Activated naive CD8-positive, alpha-beta T cell treated with anti-CD3 and anti-CD28 coated beads, Interleukin-2, amount 50 U/mL, for 16 hours (primary cell): ENCODE results near the gene GPR32.
"Not testable (repeated sequence)": the region's sequence is repeated elsewhere in the genome, so short reads cannot be mapped to it uniquely, and the experiment has no call there.

Experiments
- DNase-seq: peaks from one replicate; pipeline ENCODE4 v3.0.0-alpha.2; 2020; ENCODE audit warnings: low read depth, low spot score

Gene GPR32

DNA sequence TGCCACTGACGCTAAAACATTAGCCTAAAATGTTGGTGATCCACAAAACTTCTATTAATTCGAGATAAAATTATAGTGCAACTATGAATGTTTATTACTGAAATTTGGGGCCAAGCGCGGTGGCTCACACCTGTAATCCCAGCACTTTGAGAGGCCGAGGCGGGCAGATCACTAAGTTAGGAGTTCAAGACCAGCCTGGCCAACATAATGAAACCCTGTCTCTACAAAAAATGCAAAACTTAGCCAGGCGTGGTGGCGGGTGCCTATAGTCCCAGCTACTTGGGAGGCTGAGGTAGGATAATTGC is 13.5 kb downstream of the GPR32 start:
- DNase-seq, result not testable (repeated sequence)

GRCh38 chr19:50784710-50785109 is 14.4 kb downstream of the GPR32 start:
- DNase-seq, result no peak

GRCh38 chr19:50785329-50785728 is 15.1 kb downstream of the GPR32 start:
- no peak for DNase-seq

DNA sequence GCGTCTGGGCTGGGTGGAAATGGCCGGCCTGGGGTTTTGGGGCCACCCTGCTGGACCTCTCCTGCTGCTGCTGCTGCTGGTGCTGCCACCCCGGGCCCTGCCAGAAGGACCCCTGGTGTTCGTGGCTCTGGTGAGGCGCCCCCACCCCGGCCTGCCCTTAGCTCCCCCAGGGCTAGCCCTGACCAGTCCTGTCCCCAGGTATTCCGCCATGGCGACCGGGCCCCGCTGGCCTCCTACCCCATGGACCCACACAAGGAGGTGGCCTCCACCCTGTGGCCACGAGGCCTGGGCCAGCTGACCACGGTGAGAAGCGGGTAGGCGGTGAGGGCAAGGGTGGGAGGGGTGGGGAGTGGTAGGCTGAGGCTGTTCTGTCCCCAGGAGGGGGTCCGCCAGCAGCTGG is 20.1 kb downstream of the GPR32 start, which contains the start of gene ACP4:
Gene ACP4, plus strand, starts transcription at position 20 of the 400 bp plus-strand sequence. Its CDS starts 0 bp downstream, at position 20.
- DNase-seq, result no peak

- no peak for DNase-seq
Measured at GRCh38 chr19:50790922-50791467, 20.7 kb downstream of the GPR32 start.

DNA sequence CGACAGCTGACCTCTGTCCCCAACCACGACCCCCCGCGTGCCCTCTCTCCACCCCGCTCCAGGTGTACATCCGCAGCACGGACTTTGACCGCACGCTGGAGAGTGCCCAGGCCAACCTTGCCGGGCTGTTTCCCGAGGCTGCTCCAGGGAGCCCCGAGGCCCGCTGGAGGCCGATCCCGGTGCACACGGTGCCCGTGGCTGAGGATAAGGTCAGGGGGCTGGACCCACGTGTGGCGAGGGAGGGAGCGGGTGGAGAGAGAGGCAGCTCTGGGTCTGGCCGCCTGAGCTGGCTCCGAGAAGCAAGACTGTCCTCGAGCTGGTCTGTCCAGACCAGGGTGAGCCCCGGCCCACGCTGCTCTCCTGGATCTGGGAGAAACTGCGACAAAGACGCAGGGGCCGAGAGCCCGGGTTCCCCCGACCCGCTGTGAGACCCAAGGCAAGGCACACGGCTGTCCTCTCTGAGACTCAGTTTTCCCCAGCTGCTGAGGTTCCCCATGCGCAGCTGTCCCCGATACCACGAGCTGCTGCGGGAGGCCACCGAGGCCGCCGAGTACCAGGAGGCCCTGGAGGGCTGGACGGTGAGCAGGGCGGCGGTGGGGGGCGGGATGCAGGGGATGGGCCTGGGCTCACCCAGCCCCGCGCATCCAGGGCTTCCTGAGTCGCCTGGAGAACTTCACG is 21.5 kb downstream of the GPR32 start:
- no peak for DNase-seq

- DNase-seq, result no peak
Measured at GRCh38 chr19:50792272-50793250, 22.3 kb downstream of the GPR32 start.

DNA sequence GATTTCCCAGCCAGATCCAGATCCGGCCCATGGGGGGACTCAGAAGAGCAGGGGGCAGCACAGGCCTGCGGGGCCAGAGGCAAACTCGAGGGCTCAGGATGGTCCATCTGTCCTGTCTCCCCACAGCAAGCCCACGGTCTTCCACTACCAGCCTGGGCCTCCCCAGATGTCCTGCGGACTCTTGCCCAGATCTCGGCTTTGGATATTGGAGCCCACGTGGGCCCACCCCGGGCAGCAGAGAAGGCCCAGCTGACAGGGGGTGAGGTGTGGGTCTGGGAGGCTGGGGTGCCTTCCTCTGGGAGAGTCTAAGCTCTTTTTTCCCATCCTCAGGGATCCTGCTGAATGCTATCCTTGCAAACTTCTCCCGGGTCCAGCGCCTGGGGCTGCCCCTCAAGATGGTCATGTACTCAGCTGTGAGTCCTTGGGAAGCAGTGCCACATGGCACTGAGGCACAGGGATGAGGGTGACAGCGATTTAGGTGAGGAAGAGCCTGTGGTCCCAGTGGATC is 23.3 kb downstream of the GPR32 start:
- DNase-seq, result no peak

DNA sequence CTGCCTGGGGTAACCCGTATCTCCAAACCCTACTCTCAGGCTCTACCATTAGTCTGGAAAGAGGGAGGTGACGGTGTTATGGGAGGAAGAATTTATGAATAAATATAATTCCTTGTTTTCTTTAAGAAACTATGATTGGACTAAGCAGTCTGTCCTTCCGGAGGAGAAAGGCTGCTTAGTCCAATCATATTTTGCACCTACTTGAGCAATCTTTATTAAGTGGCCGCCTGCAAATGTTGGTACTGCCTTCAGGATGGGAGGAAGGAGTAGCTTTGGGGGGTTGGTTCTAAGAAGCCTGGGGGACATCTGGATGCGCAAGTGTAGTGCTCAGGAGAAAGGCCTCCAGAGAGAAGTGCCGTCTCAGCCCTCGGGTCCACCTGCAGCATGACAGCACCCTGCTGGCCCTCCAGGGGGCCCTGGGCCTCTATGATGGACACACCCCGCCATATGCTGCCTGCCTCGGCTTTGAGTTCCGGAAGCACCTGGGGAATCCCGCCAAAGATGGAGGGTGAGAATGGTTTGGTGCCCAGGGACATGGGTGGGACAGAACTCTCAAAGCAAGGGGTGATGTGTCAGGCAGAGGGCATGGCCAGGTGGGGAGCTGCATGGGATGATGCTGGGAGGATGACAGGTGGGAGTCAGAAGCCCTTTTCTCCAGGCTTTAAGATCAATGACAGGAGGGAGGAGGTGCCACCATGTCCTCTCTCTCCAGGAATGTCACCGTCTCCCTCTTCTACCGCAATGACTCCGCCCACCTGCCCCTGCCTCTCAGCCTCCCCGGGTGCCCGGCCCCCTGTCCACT is 24.0 kb downstream of the GPR32 start:
- DNase-seq, result no peak

GRCh38 chr19:50794876-50795663 is 24.8 kb downstream of the GPR32 start:
- DNase-seq, result no peak

- DNase-seq, result no peak
Measured at GRCh38 chr19:50795664-50796073, 25.4 kb downstream of the GPR32 start.

GRCh38 chr19:50796128-50796633 is 25.9 kb downstream of the GPR32 start:
- no peak for DNase-seq

DNA sequence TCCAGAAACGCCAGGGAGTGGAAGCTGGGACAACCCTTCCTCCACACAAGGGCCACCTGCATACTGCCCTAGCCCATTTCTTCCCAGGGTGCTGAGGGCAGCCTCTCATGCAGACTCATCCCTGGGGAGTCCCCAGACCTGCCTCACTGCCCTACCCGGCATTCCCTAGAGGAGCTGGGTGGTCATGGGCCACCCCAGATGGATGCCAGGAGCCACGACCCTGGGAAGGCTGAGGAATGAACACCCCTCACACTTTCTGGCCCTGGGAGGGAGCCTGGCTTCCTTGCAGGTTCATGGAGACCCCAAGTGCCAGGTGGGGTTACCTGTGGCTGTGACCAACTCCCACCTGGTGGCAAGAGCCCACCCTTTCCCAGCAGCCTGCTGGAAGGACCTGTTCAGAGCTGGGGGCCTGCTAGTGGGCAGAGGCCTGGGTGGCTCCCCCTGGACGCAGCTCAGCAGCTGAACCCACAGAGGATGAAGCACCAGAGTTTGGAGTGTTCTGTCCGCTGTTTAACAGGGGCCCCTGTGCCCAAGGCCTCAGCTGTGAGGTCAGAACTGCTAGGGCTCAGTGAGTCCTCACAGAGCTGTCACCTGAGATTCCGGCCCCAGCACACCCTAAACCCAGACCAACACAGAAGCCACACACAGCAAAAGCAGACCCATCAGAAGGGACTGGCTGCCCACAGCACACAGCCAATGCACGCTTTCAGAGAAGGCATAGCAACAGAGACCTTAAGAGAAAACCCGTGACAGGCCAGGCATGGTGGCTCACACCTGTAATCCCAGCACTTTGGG is 26.6 kb downstream of the GPR32 start:
- DNase-seq, result no peak

GRCh38 chr19:50797429-50797780 is 27.1 kb downstream of the GPR32 start:
- DNase-seq, result no peak

- no peak for DNase-seq
Measured at GRCh38 chr19:50797781-50798658, 27.8 kb downstream of the GPR32 start.

DNA sequence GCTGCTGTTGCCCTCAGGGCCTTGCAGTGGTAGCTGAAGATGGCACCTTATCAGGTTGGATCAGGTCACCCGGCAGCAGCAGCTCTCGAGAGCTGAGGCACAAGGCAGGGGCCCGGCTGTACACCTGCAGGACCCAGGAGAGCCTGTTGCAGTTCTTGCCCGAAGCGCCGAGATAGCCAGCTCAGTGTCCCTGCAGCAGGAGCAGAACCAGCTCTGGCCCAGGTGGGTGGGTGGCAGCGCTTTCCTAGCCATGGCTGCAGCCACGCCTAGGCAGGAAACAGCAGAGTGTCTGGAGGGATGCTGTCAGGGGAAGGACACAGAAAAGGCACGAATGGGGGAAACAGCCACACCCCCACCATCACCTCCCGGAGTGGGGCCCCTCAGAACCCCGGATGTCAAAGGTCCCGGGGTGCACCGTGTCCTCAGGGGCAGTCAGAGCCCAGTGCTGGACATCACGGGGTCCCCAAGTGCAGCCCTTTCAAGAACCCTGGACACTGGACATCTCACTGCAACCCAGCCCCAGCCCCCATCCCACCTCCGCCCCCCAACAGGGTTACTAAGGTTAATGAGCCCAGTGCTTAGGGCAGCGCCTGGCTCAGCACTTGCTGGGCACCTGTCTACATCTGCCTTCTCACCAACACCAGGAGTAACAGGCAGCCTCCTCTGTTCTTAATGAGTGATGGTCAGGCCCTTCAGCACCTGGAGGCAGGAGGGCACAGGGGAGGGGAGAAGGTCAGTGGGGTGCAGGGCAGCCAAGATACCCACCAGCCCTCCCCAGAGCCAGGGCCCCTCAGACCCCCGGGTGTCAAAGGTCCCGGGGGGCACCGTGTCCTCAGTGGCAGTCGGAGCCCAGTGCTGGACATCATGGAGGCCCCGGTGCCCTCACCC is 28.6 kb downstream of the GPR32 start:
- DNase-seq, result no peak

- DNase-seq, result no peak
Measured at GRCh38 chr19:50799547-50799851, 29.2 kb downstream of the GPR32 start.

GRCh38 chr19:50801107-50801506 is 30.8 kb downstream of the GPR32 start:
- DNase-seq, result no peak
